HG02981 (cell line): ENCODE measurements around the gene GUCD1.
"Not testable (repeated sequence)": the region's sequence is repeated elsewhere in the genome, so short reads cannot be mapped to it uniquely, and the experiment has no call there.

Source experiments
- ATAC-seq: cut with Tn5 transposase; IDR thresholded peaks from one replicate; pipeline ENCODE4 v1.9.1; 2021; ENCODE audit warnings: mild to moderate bottlenecking, moderate library complexity; ENCODE audit not compliant: unreplicated experiment

GUCD1 gene

GRCh38 chr22:24532075-24532474 is 22.9 kb downstream of the GUCD1 start:
- ATAC-seq, result no peak

- not testable (repeated sequence) for ATAC-seq
Measured at GRCh38 chr22:24530968-24531367, 24.0 kb downstream of the GUCD1 start.

- no peak for ATAC-seq
Measured at GRCh38 chr22:24529898-24530297, 25.0 kb downstream of the GUCD1 start.

- ATAC-seq, result no peak
Measured at GRCh38 chr22:24526191-24526590, 28.7 kb downstream of the GUCD1 start.

GRCh38 chr22:24525416-24526037 is 29.4 kb downstream of the GUCD1 start:
- ATAC-seq, result peak; percentile 80

- ATAC-seq, result no peak
Measured at GRCh38 chr22:24523873-24524272, 31.1 kb downstream of the GUCD1 start.

GRCh38 chr22:24521791-24522245 is 33.1 kb downstream of the GUCD1 start:
- ATAC-seq, result no peak

GRCh38 chr22:24519496-24519895 is 35.4 kb downstream of the GUCD1 start:
- ATAC-seq, result no peak

- ATAC-seq, result no peak
Measured at GRCh38 chr22:24518771-24519485, 36.0 kb downstream of the GUCD1 start.

GRCh38 chr22:24518228-24518627 is 36.7 kb downstream of the GUCD1 start:
- no peak for ATAC-seq

- no peak for ATAC-seq
Measured at GRCh38 chr22:24517446-24517845, 37.5 kb downstream of the GUCD1 start.

- no peak for ATAC-seq
Measured at GRCh38 chr22:24516301-24516737, 38.6 kb downstream of the GUCD1 start.

GRCh38 chr22:24515027-24515338 is 40.0 kb downstream of the GUCD1 start:
- ATAC-seq, result no peak

- no peak for ATAC-seq
Measured at GRCh38 chr22:24514241-24515026, 40.5 kb downstream of the GUCD1 start.

- no peak for ATAC-seq
Measured at GRCh38 chr22:24513378-24514240, 41.3 kb downstream of the GUCD1 start.

- no peak for ATAC-seq
Measured at GRCh38 chr22:24512043-24512442, 42.9 kb downstream of the GUCD1 start.

- ATAC-seq, result no peak
Measured at GRCh38 chr22:24510637-24511625, 44.0 kb downstream of the GUCD1 start.

GRCh38 chr22:24507716-24508115 is 47.2 kb downstream of the GUCD1 start:
- ATAC-seq, result no peak

- ATAC-seq, result no peak
Measured at GRCh38 chr22:24506802-24507438, 48.0 kb downstream of the GUCD1 start.
